IMR-90 (cell line): Measurements from ENCODE around the gene CMTM5. TPM values are rescaled to one million over a fixed set of nuclear protein-coding genes. Genes with fewer than 3 reads are reported as not detected.
A peak's percentile ranks its signal among the peaks of the same experiment; 100 is the strongest.

Source experiments
- ATAC-seq: fragments of 200-7000 bp; cut with Tn5 transposase; 2 replicates; pipeline ENCODE4 v1.9.1; 2020; ENCODE audit warnings: low read depth, mild to moderate bottlenecking, moderate library complexity
- BruUV-seq: library from RNA; stranded (reverse); fragments of 400-500 nt; replicated peaks from 2 replicates; lab custom pipeline; 2021; lab: Mats Ljungman, UMichigan
- CTCF ChIA-PET: fragments of 300-600 bp; formaldehyde crosslinking; extraction: SDS; loops from one replicate; lab custom pipeline; 2021; ENCODE audit warnings: antibody characterized with exemption; lab: Yijun Ruan, JAX
- POLR2A ChIA-PET: fragments of 300-600 bp; sonication (Branson Sonifier 250); formaldehyde crosslinking; loops from one replicate; lab custom pipeline; 2022; ENCODE audit warnings: antibody characterized with exemption; ENCODE audit not compliant: unreplicated experiment; lab: Charles Lee
- DNase-seq: peaks from one replicate; pipeline ENCODE4 v3.0.0; 2013
- H2AFZ ChIP-seq: replicated peaks from 2 replicates; pipeline ENCODE3; 2013; ENCODE audit warnings: low read length, mild to moderate bottlenecking; ENCODE audit not compliant: poor library complexity
- H2AK5ac ChIP-seq: 2 replicates; pipeline ENCODE4 v1.6.1; 2013; ENCODE audit warnings: low read depth, low read length, inconsistent platforms
- H2AK9ac ChIP-seq: replicated peaks from 2 replicates; pipeline ENCODE3; 2013; ENCODE audit warnings: mild to moderate bottlenecking, low read depth, low read length, moderate library complexity; ENCODE audit not compliant: poor library complexity
- H2BK120ac ChIP-seq: 2 replicates; pipeline ENCODE4 v1.6.1; 2013; ENCODE audit warnings: low read depth, low read length, inconsistent platforms
- H2BK15ac ChIP-seq: 3 replicates; pipeline ENCODE4 v1.6.1; 2013; ENCODE audit warnings: low read depth, low read length, inconsistent platforms
- H2BK20ac ChIP-seq: 2 replicates; pipeline ENCODE4 v1.6.1; 2013; ENCODE audit warnings: low read depth, mild to moderate bottlenecking, inconsistent platforms, low read length, moderate library complexity
- H2BK5ac ChIP-seq: 2 replicates; pipeline ENCODE4 v1.6.1; 2013; ENCODE audit warnings: mild to moderate bottlenecking, low read depth, low read length, inconsistent platforms; ENCODE audit not compliant: poor library complexity, severe bottlenecking
- H3K14ac ChIP-seq: replicated peaks from 2 replicates; pipeline ENCODE4 v1.6.1; 2013; ENCODE audit warnings: low read depth, low read length, inconsistent platforms
- H3K18ac ChIP-seq: 2 replicates; pipeline ENCODE4 v1.6.1; 2013; ENCODE audit warnings: low read depth, low read length, control low read depth
- H3K23ac ChIP-seq: 2 replicates; pipeline ENCODE4 v1.6.1; 2013; ENCODE audit warnings: low read depth, low read length, inconsistent platforms
- H3K27ac ChIP-seq: 2 replicates; pipeline ENCODE4 v1.5.1; 2013; ENCODE audit warnings: mild to moderate bottlenecking, control low read depth, low read length; ENCODE audit not compliant: insufficient read depth
- H3K27me3 ChIP-seq: 2 replicates; pipeline ENCODE4 v1.6.1; 2013; ENCODE audit warnings: low read length; ENCODE audit not compliant: control insufficient read depth, insufficient read depth
- H3K36me3 ChIP-seq: 2 replicates; pipeline ENCODE4 v1.6.1; 2013; ENCODE audit warnings: low read length, mixed read lengths; ENCODE audit not compliant: control insufficient read depth, insufficient read depth
- H3K4ac ChIP-seq: 2 replicates; pipeline ENCODE4 v1.6.1; 2013; ENCODE audit warnings: low read depth, low read length, inconsistent platforms
- H3K4me1 ChIP-seq: 2 replicates; pipeline ENCODE4 v1.6.1; 2013; ENCODE audit warnings: low read length, mixed read lengths; ENCODE audit not compliant: control insufficient read depth, insufficient read depth
- H3K4me2 ChIP-seq: 2 replicates; pipeline ENCODE4 v1.6.1; 2013; ENCODE audit warnings: low read depth, mild to moderate bottlenecking, control low read depth, low read length, moderate library complexity
- H3K4me3 ChIP-seq: 2 replicates; pipeline ENCODE4 v1.5.1; 2013; ENCODE audit warnings: low read depth, mild to moderate bottlenecking, control low read depth, low read length, moderate library complexity; ENCODE audit not compliant: insufficient read depth
- H3K56ac ChIP-seq: 2 replicates; pipeline ENCODE4 v1.6.1; 2013; ENCODE audit warnings: low read length, inconsistent platforms; ENCODE audit not compliant: insufficient read depth; ENCODE audit errors: extremely low read depth
- H3K79me1 ChIP-seq, 2 experiments: 2 replicates each; pipeline ENCODE4 v1.6.1; 2013; ENCODE audit warnings: low read length in 2 of 2, inconsistent platforms in 1 of 2, low read depth in 1 of 2
- H3K9ac ChIP-seq: 2 replicates; pipeline ENCODE4 v1.6.1; 2013; ENCODE audit warnings: low read depth, low read length, control low read depth
- H3K9me1 ChIP-seq: 2 replicates; pipeline ENCODE4 v1.6.1; 2013; ENCODE audit warnings: low read length, inconsistent platforms; ENCODE audit not compliant: insufficient read depth
- H3K9me3 ChIP-seq: 2 replicates; pipeline ENCODE4 v1.6.1; 2013; ENCODE audit warnings: low read length; ENCODE audit not compliant: control insufficient read depth, insufficient read depth
- H4K20me1 ChIP-seq: 2 replicates; pipeline ENCODE4 v1.6.1; 2013; ENCODE audit warnings: low read length, inconsistent platforms; ENCODE audit not compliant: insufficient read depth
- H4K5ac ChIP-seq: 2 replicates; pipeline ENCODE4 v1.6.1; 2013; ENCODE audit warnings: mild to moderate bottlenecking, low read depth, low read length, control low read depth
- H4K8ac ChIP-seq, 2 experiments: 2 replicates each; pipeline ENCODE4 v1.6.1; 2013; ENCODE audit warnings: low read depth in 2 of 2, low read length in 2 of 2, control low read depth in 1 of 2, inconsistent platforms in 1 of 2
- H4K91ac ChIP-seq: 2 replicates; pipeline ENCODE4 v1.6.1; 2013; ENCODE audit warnings: low read depth, low read length, inconsistent platforms; ENCODE audit not compliant: insufficient read depth
- CHD1 ChIP-seq: IDR thresholded peaks from 2 replicates; pipeline ENCODE4 v1.6.1; 2012; ENCODE audit warnings: low read depth, low read length, improper control_type of control experiment
- RCOR1 ChIP-seq: IDR thresholded peaks from 2 replicates; pipeline ENCODE4 v1.6.1; 2012; ENCODE audit warnings: mild to moderate bottlenecking, low read length, improper control_type of control experiment; ENCODE audit not compliant: insufficient replicate concordance
- RFX5 ChIP-seq: IDR thresholded peaks from 2 replicates; pipeline ENCODE4 v1.8.0; 2012; ENCODE audit warnings: low read depth, mild to moderate bottlenecking, low read length, moderate library complexity
- SMC3 ChIP-seq: fragments of 150-350 bp; IDR thresholded peaks from 2 replicates; pipeline ENCODE4 v1.6.1; 2016; ENCODE audit warnings: low read depth, mild to moderate bottlenecking, antibody characterized with exemption, low read length, moderate library complexity
- WGBS, 2 experiments: methylation state at CpG; one replicate each; pipeline versions ENCODE4 v1.1.5 to v1.1.7; 2013; ENCODE audit warnings: missing lambda C conversion rate in 2 of 2; ENCODE audit not compliant: insufficient read length in 1 of 2; ENCODE audit errors: extremely low coverage in 2 of 2; 5-methylcytosine and 5-hydroxymethylcytosine counted together
- dilution Hi-C: fragments of 300-500 bp; cut with HindIII; formaldehyde crosslinking; loops from one replicate; pipeline ENCODE4 v1.14.3; 2018; ENCODE audit warnings: low sequenced_read_pairs; ENCODE audit not compliant: unreplicated experiment
- in situ Hi-C: fragments of 300-500 bp; cut with MboI; formaldehyde crosslinking; loops from 3 replicates; pipeline ENCODE4 v1.14.3; 2019; ENCODE audit warnings: low sequenced_read_pairs, inconsistent platforms, mixed read lengths
- intact Hi-C: fragments of 100-400 bp; cut with micrococcal nuclease; formaldehyde crosslinking; loops from 2 replicates; pipeline ENCODE4 v1.10.0; 2022
- polyA plus RNA-seq, 3 experiments: library from polyadenylated mRNA; depleted of rRNA; stranded (reverse); fragments of >200 nt; gene quantifications; 2 replicates each; pipeline ENCODE4 v1.2.3, GENCODE V29; 2012; ENCODE audit warnings: low replicate concordance in 1 of 3
- total RNA-seq: library from RNA; depleted of rRNA; stranded (reverse); fragments of >200 nt; gene quantifications from 2 replicates; pipeline ENCODE4 v1.2.3, GENCODE V29; 2012

The CMTM5 gene
- total and polyA plus RNA-seq, 2 of the 4 experiments (the other 2 are of a cell fraction) = 0.07 TPM; not detected in 1

DNA sequence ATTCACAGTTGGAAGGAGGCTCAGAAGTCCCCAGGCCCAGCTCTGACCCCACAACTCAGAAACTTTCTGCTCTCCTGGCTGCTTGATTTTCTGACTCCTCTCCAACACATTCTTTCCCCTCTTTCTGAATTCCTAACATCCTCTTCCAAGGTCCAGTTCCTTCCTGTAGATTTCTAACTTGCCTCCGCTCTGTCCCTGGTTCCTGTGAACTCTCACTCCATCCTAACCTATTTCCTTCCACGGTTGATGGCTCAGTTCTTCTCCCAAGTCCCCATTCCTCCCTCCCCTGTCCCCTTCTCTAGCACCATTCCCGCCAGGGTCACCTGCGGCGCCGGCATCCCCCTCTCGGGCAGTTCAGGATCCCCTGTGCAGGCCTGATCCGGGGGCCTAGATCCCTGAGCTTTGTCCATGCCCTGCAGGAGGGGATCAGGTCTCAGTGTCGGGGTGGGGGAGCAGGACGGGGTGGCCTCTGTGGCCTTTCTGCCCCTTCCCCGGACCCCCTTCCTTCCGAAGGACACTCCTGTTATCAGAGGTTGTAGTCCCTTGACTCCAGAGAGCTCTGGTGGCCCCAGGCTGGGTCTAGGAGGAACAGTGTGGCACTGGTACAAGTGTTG, 18.2 kb upstream of the CMTM5 start:
- ChIA-PET CTCF (interaction anchor here (0.8 kb wide), 1 partner anchor 11 kb away, joined by 3 read pairs; no protein-coding TSS in a partner anchor), POLR2A (no interaction called here)
- Histone ChIP-seq H3K23ac (no peak overlapping the region), H3K9ac (no peak overlapping the region), H2AFZ (no peak overlapping the region), H3K4me1 (peaks cover 2% of the 10 kb centered on the region), H2BK120ac (no peak overlapping the region), H3K9me1 (peaks cover 6% of the 10 kb centered on the region; the same call in 1 of the 2 replicates), H3K4me2 (no peak overlapping the region), H3K18ac (no peak overlapping the region), H4K8ac (no peak overlapping the region), H2BK20ac (no peak overlapping the region), H2BK15ac (no peak overlapping the region), H3K27ac (no peak overlapping the region), H3K56ac (no peak overlapping the region), H4K20me1 (peaks cover 12% of the 10 kb centered on the region; the same call in 1 of the 2 replicates), H3K4ac (no peak overlapping the region), H3K27me3 (no peaks in the 10 kb centered on the region), H3K79me1 (peaks cover 4 to 25% of the 10 kb centered on the region in 2 experiments; a peak in 2 of 4 replicates), H3K14ac (no peak overlapping the region), H4K91ac (no peak overlapping the region), H2AK5ac (no peak overlapping the region), H3K4me3 (no peak overlapping the region), H3K9me3 (no peaks in the 10 kb centered on the region), H2BK5ac (no peak overlapping the region), H4K5ac (no peak overlapping the region), H2AK9ac (peak overlapping the region; percentile 68), H3K36me3 (peaks cover 36% of the 10 kb centered on the region)
- ATAC-seq (no peak), DNase-seq (no peak)
- BruUV-seq = no TSS peak
- intact Hi-C loops (no loop called here), in situ Hi-C loops (no loop called here), dilution Hi-C loops (no loop called here)
- TF ChIP-seq CHD1 = no peak
- TF ChIP-seq RCOR1 = no peak
- TF ChIP-seq RFX5 = no peak
- no peak for TF ChIP-seq SMC3
- 89% methylated on average over 4 of the region's 12 CpGs; no CpG with 5 or more reads in 1 of the 2 experiments for WGBS, 2 experiments
